Stimulated activated CD8-positive, alpha-beta memory T cell treated with anti-CD3 and anti-CD28 coated beads, Interleukin-2, amount 100 ng/mL, for 1 hour (primary cell): ENCODE data around the gene HCK.

Source experiments
- DNase-seq, 2 donors: peaks; one replicate each; pipeline ENCODE4 v3.0.0-alpha.2; 2020; ENCODE audit warnings: low read depth in 2 of 2

HCK gene

DNA sequence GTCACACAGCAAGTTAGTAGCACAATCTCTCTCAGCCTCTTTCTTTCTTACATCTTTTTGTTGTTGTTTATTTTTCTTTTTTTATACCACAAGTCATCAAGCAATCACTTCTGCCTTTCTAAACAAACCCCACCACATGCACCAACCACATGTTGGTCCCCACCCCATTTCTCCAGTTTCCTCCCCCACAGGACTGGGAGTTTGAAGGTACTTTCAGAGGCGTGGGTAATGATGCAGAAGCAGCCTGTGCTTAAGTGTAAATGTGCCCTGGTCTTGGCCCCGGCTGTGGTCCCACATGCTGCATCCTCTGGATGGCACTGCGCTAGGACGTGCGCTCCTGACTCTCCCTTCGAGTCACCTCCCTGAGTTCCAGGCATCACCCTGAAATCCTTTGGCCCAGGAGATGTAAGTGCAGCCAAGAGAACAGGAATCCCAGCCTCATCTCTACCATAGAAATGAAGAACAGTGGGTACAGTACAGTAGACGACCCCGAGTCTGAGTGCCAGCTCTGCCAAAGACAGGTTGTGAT, 5.7 kb downstream of the HCK start:
- no peak for DNase-seq

DNA sequence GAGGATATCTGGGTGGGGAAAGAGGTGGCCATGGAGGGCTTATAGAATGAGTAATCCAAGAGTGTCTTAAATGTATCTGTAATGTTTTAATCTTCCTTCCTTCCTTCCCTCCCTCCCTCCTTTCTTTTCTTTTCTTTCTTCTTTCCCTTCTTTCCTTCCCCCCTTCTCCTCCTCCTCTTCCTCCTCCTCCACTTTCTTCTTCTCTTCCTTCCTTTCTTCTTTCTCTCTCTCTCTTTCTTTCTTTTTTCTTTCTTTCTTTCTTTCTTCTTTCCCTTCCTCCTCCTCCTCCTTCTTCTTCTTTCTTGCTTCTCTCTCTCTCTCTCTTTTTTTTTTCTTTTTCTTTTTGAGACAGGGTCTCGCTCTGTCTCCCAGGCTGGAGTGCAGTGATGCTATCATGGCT, 7.1 kb downstream of the HCK start:
- DNase-seq = no peak

GRCh38 chr20:32062776-32063170, 10.7 kb downstream of the HCK start:
- DNase-seq = no peak

DNA sequence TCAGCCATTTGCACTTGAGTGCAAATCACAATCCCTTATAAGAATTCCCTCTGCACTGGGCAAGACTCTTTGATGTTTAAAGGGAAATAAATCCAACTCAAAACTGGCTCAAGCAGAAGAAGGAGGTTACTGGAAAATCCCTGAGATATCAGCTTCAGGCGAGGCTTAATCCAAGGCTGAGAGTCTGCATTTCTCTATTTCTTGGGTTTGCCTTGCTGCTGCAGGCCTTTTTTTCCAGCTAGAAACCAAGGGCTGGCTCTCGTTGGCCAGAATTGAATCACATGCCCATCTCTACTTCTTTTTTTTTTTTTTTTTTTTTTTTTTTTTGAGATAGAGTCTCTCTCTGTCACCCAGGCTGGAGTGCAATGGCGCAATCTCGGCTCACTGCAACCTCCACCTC, 11.7 kb downstream of the HCK start:
- no peak for DNase-seq

GRCh38 chr20:32064667-32065066, 12.6 kb downstream of the HCK start:
- DNase-seq = no peak

- no peak for DNase-seq
Measured at GRCh38 chr20:32067234-32067821, 15.3 kb downstream of the HCK start.

- no peak for DNase-seq
Measured at GRCh38 chr20:32068174-32068573, 16.1 kb downstream of the HCK start.

GRCh38 chr20:32069711-32070110, 17.7 kb downstream of the HCK start:
- DNase-seq = no peak

DNA sequence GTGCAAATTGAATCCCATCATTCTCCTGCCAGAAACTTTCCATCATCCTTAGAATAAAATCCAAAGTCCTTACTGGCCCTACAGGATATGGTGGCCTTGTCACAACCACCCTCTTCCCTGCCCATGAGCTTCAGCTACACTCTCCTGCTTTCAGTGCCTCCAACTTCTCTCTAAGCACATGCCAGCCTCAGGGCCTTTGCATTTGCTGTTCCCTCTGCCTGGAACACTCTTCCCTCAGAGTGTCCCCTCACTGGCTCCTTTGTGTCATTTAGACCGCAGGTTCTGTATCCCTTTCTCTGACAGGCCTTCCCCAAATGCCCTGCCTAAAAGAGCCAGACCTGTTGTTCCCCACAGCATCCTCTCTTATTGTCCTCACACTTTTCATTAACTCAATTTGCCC, 18.2 kb downstream of the HCK start:
- DNase-seq = no peak

DNA sequence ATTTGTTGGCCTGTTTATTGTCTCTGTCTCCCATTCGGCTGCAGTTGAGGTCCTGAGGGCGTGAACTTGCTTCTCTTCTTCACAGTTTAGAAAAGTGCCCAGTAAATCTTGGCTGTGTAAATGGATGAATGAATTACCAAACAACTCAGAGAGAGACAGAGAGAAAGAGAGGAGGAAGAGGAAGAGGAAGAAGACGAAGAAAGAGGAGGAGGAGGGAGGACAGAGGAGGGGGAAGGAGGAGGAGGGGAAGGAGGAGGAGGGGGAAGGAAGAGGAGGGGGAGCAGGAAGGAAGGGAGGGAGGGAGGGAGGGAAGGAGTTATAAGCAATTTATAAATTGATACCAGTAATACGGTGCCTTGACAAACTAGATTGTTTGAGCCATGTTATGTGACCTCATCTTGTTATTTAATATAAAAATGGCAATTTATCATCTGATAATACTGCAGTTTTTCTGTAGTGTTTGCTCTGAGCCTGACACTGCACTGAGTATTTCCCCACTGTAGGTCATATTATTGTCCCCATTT, 18.7 kb downstream of the HCK start:
- DNase-seq = no peak

DNA sequence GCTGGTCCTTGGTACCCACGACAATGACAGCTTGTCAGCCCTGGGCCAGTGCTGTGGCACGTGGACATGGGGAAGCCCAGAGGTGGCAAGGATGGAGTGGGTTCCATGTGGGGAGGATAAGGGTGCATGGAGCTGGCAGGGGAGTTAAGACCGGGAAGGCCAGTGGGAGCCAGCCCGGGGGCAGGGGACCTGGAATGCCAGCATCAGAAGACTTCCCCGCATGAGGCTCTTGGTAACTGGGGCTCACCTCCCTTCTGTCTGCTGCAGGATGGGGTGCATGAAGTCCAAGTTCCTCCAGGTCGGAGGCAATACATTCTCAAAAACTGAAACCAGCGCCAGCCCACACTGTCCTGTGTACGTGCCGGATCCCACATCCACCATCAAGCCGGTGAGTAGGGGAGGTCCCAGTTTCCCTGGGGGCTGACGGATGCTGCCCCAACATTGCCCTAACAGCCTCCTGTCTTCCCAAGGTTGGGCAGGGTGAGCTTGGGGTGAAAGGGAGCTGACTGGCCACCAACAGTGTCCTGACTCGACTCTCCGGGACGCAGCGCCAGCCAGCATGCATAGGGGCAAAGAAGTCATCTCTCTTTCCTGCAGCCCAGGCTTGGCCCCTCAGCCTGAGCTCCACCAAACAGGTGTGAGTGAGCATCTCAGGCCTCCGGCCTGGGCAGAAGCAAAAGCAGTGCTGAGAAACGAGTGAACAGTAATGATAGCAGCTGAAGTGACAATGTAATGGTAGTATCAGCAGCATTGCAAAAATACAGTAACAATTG, 19.5 kb downstream of the HCK start:
- DNase-seq = no peak

DNA sequence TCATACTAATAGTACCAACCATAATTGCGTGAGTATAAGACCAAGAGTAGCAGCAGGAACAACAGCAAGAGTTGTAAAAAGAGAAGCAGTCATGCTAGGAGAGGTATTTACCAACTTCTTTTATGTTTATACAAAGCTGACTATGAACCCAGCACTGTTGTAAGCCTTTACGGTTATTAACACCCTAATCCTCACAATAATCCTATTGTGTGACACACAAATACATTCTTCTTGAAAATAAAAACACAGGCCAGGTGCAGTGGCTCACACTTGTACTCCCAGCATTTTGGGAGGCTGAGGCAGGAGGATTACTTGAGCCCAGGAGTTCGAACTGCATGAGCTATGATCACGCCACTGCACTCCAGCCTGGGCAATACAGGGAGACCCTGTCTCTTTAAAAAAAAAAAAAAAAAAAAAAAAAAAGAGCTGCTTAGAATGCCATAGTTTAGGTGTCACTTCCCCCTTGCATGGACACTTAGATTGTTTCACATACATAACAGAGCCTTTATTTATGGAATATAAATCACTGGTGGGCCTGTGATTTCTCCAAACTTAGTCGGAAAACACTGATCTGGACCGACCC, 20.2 kb downstream of the HCK start:
- no peak for DNase-seq

DNA sequence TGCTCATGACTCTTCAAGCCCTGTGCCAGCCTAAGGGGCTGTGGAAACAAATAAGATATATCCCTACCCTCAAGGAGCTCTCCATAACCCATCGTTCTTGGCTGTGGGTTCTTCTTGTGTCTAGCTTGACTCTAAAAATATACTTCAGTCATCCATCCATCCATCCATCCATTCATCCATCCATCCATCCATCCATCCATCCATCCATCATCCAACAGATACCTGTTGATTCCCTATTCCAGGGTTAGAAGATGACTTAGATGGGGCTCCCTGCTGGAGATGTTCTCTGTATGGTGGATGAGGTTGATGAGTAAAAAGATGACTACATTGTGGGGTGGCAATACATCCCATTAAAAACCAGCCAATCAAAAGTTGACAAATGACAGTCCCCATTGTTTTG, 23.5 kb downstream of the HCK start:
- no peak for DNase-seq

DNA sequence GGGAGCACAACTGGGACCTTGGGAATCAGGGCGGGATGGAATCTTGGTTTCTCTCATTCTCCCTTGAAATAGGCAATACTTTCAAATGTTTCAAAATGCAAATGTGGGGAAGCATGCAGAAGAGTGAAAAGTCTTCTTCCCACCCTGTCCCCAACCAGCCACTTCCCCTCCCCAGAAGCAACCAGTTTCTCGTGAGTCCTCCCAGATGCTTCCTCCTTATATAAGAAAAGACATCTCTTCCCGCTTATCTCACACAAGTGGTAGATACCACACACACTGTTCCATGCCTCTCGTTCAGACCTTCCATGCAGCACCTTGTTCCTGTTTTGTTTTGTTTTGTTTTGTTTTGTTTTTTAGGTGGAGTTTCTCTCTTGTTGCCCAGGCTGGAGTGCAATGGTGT, 25.1 kb downstream of the HCK start:
- no peak for DNase-seq

DNA sequence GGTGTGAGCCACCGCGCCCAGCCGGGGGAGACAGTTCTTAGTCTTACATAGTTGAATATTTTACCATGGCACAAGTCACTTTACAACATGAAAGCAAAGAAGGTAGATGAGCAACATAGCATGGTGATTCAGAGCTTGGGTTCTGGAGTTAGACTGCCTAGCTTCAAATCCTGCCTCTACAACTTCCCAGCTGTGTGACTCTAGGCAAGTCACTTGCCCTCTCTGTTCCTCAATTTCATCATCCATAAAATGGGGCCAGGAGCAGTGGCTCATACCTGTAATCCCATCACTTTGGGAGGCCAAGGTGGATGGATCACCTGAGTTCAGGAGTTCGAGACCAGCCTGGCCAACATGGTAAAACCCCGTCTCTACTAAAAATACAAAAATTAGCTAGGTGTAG, 26.3 kb downstream of the HCK start:
- no peak for DNase-seq

DNA sequence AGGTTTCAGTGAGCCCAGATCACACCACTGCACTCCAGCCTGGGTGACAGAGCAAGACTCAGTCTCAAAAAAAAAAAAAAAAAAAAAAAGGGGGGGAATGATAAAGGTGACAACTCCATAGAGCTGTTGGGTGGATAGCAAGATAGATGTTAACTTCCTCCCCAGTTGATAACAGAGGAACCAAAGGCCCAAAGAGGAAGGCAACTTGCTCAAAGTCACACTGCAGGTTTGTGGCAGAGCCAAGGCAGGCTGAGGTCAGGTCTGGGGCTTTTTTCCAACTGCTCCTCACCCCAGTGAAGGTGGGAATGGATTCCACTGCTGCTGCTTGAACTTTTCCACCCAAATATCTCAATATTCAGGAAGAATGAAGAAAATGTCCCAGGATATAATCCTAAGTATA, 26.7 kb downstream of the HCK start:
- no peak for DNase-seq

DNA sequence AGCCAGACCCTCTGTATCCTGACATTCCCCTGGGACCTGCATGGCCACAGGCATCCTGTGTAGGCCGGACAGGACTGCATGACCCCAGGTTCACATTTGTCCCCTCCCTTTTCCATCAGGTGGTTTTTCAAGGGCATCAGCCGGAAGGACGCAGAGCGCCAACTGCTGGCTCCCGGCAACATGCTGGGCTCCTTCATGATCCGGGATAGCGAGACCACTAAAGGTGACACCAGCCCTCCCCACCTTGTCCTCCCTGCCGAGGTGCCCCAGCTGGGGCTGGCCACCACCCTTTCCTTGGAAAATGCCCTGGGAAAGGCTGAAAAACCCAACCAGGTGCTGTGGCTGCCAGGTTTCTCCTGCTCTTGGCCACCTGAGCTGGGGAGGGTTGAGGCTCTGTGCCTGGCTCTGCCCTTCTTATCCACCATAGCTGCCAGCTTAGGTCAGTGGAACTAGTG, 27.6 kb downstream of the HCK start:
- DNase-seq = no peak

- DNase-seq = no peak
Measured at GRCh38 chr20:32080783-32081182, 28.7 kb downstream of the HCK start.

DNA sequence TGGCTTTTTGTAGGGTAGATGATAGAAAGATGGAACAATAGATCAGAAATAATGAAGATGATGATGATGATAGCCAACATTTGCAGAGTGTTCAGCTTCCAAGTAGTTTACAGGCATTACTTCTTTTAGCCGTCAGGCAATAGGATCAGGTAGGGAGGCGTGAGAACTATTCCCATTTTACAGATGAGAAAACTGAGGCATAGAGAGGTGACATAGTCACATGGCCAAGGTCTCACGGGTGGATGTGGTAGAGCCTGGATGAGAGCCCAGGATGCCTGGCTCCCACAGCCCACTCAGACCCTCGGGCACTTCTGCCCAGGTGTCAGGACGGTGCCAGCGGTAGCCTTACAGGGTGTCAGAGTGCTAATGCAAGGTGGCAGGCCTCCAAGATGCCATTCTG, 31.4 kb downstream of the HCK start:
- no peak for DNase-seq

GRCh38 chr20:32087070-32087469, 35.0 kb downstream of the HCK start:
- no peak for DNase-seq

DNA sequence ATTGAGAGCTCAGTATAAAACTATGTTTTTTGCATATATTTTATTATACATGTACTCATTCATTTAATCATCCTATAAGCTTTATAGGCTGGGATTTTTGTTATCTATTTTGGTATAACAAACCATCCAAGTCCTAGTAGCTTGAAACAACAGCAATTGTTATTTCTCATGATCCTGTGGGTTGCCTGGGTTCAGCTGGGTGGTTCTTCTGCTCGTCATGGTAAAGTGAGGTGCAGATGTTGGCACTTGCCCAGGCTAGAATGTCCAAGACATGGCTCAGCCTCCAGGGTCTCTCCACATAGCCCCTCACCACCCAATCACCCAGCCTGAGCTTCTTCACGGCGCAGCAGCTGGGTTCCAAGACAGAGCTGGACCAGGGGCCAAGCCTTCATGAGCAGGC, 36.7 kb downstream of the HCK start:
- DNase-seq = no peak

DNA sequence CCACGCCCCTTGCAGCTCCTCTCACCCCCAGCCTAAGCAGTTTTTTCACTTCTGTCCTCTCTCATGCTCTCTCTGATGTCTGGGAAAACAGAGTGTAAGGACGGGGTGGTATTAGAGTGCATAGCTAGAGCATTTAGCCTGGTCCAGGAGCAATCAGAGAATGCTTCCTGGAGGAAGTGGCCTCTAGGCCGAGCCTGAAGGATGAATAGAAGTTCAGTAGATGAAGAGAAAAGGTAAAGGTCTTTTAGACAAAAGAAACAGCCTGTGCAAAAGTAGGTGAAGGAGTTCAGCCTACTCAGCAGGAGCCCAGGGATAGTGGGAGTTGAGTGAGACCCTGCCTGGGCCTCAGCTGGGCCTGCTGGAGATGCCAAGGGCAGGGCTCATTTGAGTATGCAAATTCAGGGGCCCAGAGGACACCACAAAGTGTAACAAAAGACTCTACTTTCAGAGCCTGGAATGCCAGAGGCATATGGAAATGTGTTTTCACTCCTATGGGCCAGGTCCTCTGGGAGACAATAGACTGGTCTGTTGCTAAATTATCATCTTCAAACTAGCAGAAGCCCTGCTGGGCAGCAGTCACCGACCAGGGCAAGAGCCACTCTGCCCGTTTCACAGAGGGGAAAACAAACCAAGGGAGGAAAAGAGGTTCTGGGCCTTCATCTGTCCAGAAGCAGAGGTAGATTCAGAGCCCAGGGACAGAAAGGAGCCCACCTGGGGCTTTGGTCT, 37.8 kb downstream of the HCK start:
- no peak for DNase-seq
